Measurements from ENCODE around the gene CLEC20A.

CLEC20A gene

GRCh38 chr1:178534137-178534868, 37.5 kb upstream of the CLEC20A start:
- H3K4me1 ChIP-seq (ENCODE audit: insufficient read depth, insufficient read length), result peaks cover 19% of the 10 kb centered on the region
- no peaks in the 10 kb centered on the region for H3K9me3 ChIP-seq (ENCODE audit: insufficient read depth, low read length)
- H3K27me3 ChIP-seq (ENCODE audit: insufficient read depth, insufficient read length), result no peaks in the 10 kb centered on the region
- no peaks in the 10 kb centered on the region for H3K36me3 ChIP-seq (ENCODE audit: insufficient read depth, insufficient read length, low read length)
- no peak for DNase-seq (ENCODE audit: low read depth, low spot score)
- H3K4me3 ChIP-seq (ENCODE audit: insufficient read length, low read depth), result no peak overlapping the region
- TF ChIP-seq YY1 (IDR thresholded peaks at IDR 0.05; ENCODE audit: insufficient read depth, insufficient read length) (no peak), SUZ12 (IDR thresholded peaks at IDR 0.05; ENCODE audit: extremely low read depth, insufficient read depth, insufficient read length) (no peak), ZNF274 (IDR thresholded peaks at IDR 0.05; ENCODE audit: low read depth, low read length) (no peak)
- no peak overlapping the region for H3K9ac ChIP-seq (ENCODE audit: insufficient read length, low read depth)

GRCh38 chr1:178533121-178533946, 36.6 kb upstream of the CLEC20A start:
- Histone ChIP-seq H3K27me3 (ENCODE audit: insufficient read depth, insufficient read length) (no peaks in the 10 kb centered on the region), H3K9ac (ENCODE audit: insufficient read length, low read depth) (no peak overlapping the region), H3K4me1 (ENCODE audit: insufficient read depth, insufficient read length) (peaks cover 19% of the 10 kb centered on the region), H3K36me3 (ENCODE audit: insufficient read depth, insufficient read length, low read length) (no peaks in the 10 kb centered on the region), H3K9me3 (ENCODE audit: insufficient read depth, low read length) (no peaks in the 10 kb centered on the region), H3K4me3 (ENCODE audit: insufficient read length, low read depth) (no peak overlapping the region)
- no peak for DNase-seq (ENCODE audit: low read depth, low spot score)
- TF ChIP-seq ZNF274 (IDR thresholded peaks at IDR 0.05; ENCODE audit: low read depth, low read length) (no peak), YY1 (IDR thresholded peaks at IDR 0.05; ENCODE audit: insufficient read depth, insufficient read length) (no peak), SUZ12 (IDR thresholded peaks at IDR 0.05; ENCODE audit: extremely low read depth, insufficient read depth, insufficient read length) (no peak)

- peak; percentile 82 for DNase-seq (ENCODE audit: low read depth, low spot score)
- no peaks in the 10 kb centered on the region for H3K36me3 ChIP-seq (ENCODE audit: insufficient read depth, insufficient read length, low read length)
- peak overlapping the region; percentile 28 for H3K9ac ChIP-seq (ENCODE audit: insufficient read length, low read depth)
- no peak for TF ChIP-seq SUZ12 (IDR thresholded peaks at IDR 0.05; ENCODE audit: extremely low read depth, insufficient read depth, insufficient read length)
- no peak for TF ChIP-seq YY1 (IDR thresholded peaks at IDR 0.05; ENCODE audit: insufficient read depth, insufficient read length)
- TF ChIP-seq ZNF274 (IDR thresholded peaks at IDR 0.05; ENCODE audit: low read depth, low read length), result no peak
- H3K4me1 ChIP-seq (ENCODE audit: insufficient read depth, insufficient read length), result peaks cover 17% of the 10 kb centered on the region
- no peaks in the 10 kb centered on the region for H3K27me3 ChIP-seq (ENCODE audit: insufficient read depth, insufficient read length)
- no peaks in the 10 kb centered on the region for H3K9me3 ChIP-seq (ENCODE audit: insufficient read depth, low read length)
- H3K4me3 ChIP-seq (ENCODE audit: insufficient read length, low read depth), result no peak overlapping the region
Observed at GRCh38 chr1:178532392-178532791, 35.6 kb upstream of the CLEC20A start.

DNA sequence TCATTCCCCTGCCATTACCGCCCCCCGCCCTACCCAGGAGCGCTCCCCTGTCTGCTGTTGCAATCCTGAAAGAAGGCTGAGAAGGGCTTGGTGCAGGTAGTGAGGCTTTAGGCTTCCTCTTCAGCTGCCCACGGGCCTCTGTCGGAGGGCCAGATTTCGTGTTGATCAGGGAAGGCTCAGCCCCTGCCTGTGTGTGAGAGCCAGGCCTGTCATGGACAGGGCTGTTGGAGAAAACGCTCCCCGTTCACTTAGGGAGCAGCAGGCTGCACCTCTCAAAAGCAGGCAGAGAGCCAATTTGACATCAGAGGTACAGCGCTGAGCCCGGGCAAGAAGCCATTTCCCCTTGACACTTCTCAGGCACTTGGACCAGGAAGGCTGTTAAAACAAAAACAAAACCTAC, 35.1 kb upstream of the CLEC20A start:
- no peaks in the 10 kb centered on the region for H3K36me3 ChIP-seq (ENCODE audit: insufficient read depth, insufficient read length, low read length)
- no peaks in the 10 kb centered on the region for H3K9me3 ChIP-seq (ENCODE audit: insufficient read depth, low read length)
- no peak for TF ChIP-seq YY1 (IDR thresholded peaks at IDR 0.05; ENCODE audit: insufficient read depth, insufficient read length)
- TF ChIP-seq ZNF274 (IDR thresholded peaks at IDR 0.05; ENCODE audit: low read depth, low read length), result no peak
- TF ChIP-seq SUZ12 (IDR thresholded peaks at IDR 0.05; ENCODE audit: extremely low read depth, insufficient read depth, insufficient read length), result no peak
- no peaks in the 10 kb centered on the region for H3K27me3 ChIP-seq (ENCODE audit: insufficient read depth, insufficient read length)
- no peak overlapping the region for H3K9ac ChIP-seq (ENCODE audit: insufficient read length, low read depth)
- H3K4me1 ChIP-seq (ENCODE audit: insufficient read depth, insufficient read length), result peaks cover 12% of the 10 kb centered on the region
- no peak overlapping the region for H3K4me3 ChIP-seq (ENCODE audit: insufficient read length, low read depth)
- no peak for DNase-seq (ENCODE audit: low read depth, low spot score)

DNA sequence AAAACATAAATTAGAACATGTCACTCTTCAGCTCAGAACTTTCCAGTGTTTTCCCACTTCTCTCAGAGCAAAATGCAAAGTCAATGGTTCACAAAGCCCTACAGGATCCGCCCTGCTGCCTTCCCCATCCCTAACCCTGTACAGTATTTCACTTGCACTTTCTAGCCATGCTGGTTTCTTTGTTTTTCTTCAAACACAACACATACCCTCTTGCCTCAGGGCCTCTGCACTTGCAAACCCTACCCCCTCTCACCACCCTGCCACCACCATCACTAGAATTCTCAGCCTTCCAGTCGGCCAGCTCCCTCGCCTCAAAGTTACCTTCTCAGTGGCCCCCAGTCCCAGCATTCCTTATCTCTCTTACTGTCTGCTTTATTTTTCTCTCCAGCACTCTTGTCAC, 33.7 kb upstream of the CLEC20A start:
- H3K9ac ChIP-seq (ENCODE audit: insufficient read length, low read depth), result no peak overlapping the region
- peaks cover 10% of the 10 kb centered on the region for H3K4me1 ChIP-seq (ENCODE audit: insufficient read depth, insufficient read length)
- H3K9me3 ChIP-seq (ENCODE audit: insufficient read depth, low read length), result no peaks in the 10 kb centered on the region
- no peak overlapping the region for H3K4me3 ChIP-seq (ENCODE audit: insufficient read length, low read depth)
- TF ChIP-seq YY1 (IDR thresholded peaks at IDR 0.05; ENCODE audit: insufficient read depth, insufficient read length), result no peak
- no peak for TF ChIP-seq SUZ12 (IDR thresholded peaks at IDR 0.05; ENCODE audit: extremely low read depth, insufficient read depth, insufficient read length)
- TF ChIP-seq ZNF274 (IDR thresholded peaks at IDR 0.05; ENCODE audit: low read depth, low read length), result no peak
- no peaks in the 10 kb centered on the region for H3K36me3 ChIP-seq (ENCODE audit: insufficient read depth, insufficient read length, low read length)
- H3K27me3 ChIP-seq (ENCODE audit: insufficient read depth, insufficient read length), result no peaks in the 10 kb centered on the region
- DNase-seq (ENCODE audit: low read depth, low spot score), result no peak

DNA sequence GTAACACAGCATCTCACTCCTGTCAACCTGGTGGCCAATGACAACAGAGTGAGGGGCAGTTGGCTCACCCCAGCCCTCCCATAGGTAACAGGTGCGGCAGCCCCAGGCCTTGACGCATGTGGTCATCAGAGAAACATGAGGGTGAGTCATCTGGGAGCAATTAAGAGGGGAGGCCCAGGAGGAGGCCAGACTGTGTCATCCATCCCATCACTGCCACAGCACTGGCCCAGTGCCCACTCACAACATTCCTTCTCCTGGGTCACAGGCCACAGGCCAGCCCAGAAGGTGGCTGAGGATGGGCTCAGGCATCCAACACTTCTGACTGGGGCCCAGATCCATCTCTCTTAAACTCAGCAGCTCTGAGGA, 33.3 kb upstream of the CLEC20A start:
- no peaks in the 10 kb centered on the region for H3K9me3 ChIP-seq (ENCODE audit: insufficient read depth, low read length)
- no peaks in the 10 kb centered on the region for H3K36me3 ChIP-seq (ENCODE audit: insufficient read depth, insufficient read length, low read length)
- TF ChIP-seq ZNF274 (IDR thresholded peaks at IDR 0.05; ENCODE audit: low read depth, low read length) (no peak), SUZ12 (IDR thresholded peaks at IDR 0.05; ENCODE audit: extremely low read depth, insufficient read depth, insufficient read length) (no peak), YY1 (IDR thresholded peaks at IDR 0.05; ENCODE audit: insufficient read depth, insufficient read length) (no peak)
- H3K27me3 ChIP-seq (ENCODE audit: insufficient read depth, insufficient read length), result no peaks in the 10 kb centered on the region
- no peak overlapping the region for H3K4me3 ChIP-seq (ENCODE audit: insufficient read length, low read depth)
- no peak for DNase-seq (ENCODE audit: low read depth, low spot score)
- no peak overlapping the region for H3K9ac ChIP-seq (ENCODE audit: insufficient read length, low read depth)
- H3K4me1 ChIP-seq (ENCODE audit: insufficient read depth, insufficient read length), result peaks cover 10% of the 10 kb centered on the region

DNA sequence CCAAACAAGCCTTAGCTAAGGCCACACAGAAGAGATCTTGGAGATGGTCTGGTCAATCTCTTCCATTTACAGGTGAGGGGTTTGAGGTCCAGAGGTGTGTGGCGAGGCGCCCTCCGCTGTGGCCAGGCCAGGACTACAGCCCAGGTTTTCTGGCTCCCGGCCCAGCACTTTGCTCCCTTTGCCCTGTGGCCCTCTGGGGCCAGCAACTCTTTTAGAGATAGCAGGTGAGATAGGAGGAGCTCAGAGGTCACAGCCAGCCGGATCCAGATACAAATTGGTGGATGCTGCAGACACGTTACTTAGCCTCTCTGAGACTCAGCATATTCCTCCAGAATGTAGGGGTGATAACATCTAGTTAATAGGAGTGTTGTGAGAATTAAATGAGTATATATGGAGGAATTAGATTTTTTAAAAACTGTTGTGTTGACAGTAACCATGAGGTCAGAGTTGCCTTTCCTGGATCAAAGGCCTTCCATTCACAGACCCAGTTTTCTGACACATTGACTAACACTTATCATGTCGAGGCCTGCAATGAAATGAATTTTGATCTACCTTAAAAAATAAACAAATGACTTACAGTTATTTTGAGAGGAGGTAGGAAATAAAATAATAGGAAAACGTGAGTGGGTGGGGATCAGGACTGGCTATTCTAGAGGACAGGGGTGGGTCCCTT, 32.7 kb upstream of the CLEC20A start:
- no peak overlapping the region for H3K9ac ChIP-seq (ENCODE audit: insufficient read length, low read depth)
- no peaks in the 10 kb centered on the region for H3K9me3 ChIP-seq (ENCODE audit: insufficient read depth, low read length)
- no peak for DNase-seq (ENCODE audit: low read depth, low spot score)
- no peaks in the 10 kb centered on the region for H3K36me3 ChIP-seq (ENCODE audit: insufficient read depth, insufficient read length, low read length)
- no peaks in the 10 kb centered on the region for H3K27me3 ChIP-seq (ENCODE audit: insufficient read depth, insufficient read length)
- peaks cover 10% of the 10 kb centered on the region for H3K4me1 ChIP-seq (ENCODE audit: insufficient read depth, insufficient read length)
- H3K4me3 ChIP-seq (ENCODE audit: insufficient read length, low read depth), result no peak overlapping the region
- TF ChIP-seq YY1 (IDR thresholded peaks at IDR 0.05; ENCODE audit: insufficient read depth, insufficient read length) (no peak), SUZ12 (IDR thresholded peaks at IDR 0.05; ENCODE audit: extremely low read depth, insufficient read depth, insufficient read length) (no peak), ZNF274 (IDR thresholded peaks at IDR 0.05; ENCODE audit: low read depth, low read length) (no peak)

All from NT2/D1 (cell line).